GM04504 (cell line): ENCODE measurements around the gene GALM.
A peak's percentile ranks its signal among the peaks of the same experiment; 100 is the strongest.
"Not testable (repeated sequence)": the region's sequence is repeated elsewhere in the genome, so short reads cannot be mapped to it uniquely, and the experiment has no call there.

Experiments used
- DNase-seq: peaks from one replicate; pipeline ENCODE4 v3.0.0-alpha.2; 2012; ENCODE audit warnings: low read depth

Gene GALM

DNA sequence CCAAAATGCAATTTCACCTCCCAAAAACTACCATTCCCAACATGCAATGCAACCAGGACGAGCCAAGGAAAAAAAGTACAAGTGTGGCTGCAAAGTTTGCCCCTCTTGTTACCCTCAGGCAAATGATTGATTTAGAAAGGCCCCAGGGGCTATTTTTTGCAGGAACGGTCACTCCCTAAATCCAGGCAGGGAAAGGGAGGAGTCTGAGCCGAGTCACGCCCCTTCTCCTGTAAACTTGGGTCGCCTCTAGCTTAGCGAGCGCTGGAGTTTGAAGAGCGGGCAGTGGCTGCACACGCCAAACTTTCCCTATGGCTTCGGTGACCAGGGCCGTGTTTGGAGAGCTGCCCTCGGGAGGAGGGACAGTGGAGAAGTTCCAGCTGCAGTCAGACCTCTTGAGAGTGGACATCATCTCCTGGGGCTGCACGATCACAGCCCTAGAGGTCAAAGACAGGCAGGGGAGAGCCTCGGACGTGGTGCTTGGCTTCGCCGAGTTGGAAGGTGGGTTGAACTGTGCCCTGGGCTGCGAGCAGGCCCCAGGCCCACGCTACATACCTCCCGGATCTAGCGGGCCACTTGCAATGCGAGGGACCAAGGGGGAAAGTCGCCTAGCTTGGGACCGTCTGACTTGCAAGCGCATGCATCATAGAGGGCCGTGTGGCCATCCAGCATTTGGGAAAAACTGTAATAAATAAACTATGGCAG lies at the start of gene GALM:
Gene GALM (plus strand): TSS at position 261 of the 702 bp plus-strand sequence. CDS start 48 bp downstream, at position 309.
- DNase-seq = peak; percentile 88

GRCh38 chr2:38617301-38617700 lies 48.6 kb upstream of the GALM start:
- no peak for DNase-seq

DNA sequence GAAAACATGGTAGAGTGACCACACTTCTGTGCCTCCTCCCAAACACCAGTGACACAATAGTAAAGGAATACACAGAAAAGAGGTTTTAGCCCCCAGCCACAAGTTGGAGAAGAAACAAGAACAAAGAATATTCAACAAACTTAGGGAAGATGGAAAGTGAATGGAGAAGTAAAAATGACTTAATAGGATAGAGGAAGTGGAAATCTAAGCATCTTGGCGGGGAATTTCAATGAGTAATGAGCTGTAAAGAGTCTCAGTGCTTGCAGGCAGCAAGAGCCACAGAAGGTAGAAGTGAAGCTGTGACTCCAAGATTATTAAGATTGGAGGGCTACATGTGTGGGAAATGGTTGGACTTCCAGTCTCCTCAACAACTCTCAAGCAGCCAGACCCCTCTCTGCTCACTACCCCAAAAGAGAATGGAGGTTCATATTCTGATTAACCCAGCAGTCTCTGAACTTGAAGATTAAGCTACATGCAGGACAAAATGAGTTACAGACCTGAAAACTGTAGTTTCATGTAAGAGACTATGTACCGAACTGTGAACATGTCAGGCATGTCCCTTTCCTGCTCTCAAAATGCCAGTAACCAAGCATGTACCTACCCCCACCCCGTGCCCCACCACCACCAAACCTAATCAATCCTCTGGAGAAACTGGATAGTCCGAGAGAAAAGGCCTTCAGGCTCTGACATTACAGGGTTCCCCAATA lies 46.3 kb upstream of the GALM start:
- DNase-seq = no peak

GRCh38 chr2:38620282-38620977 lies 45.5 kb upstream of the GALM start:
- no peak for DNase-seq

DNA sequence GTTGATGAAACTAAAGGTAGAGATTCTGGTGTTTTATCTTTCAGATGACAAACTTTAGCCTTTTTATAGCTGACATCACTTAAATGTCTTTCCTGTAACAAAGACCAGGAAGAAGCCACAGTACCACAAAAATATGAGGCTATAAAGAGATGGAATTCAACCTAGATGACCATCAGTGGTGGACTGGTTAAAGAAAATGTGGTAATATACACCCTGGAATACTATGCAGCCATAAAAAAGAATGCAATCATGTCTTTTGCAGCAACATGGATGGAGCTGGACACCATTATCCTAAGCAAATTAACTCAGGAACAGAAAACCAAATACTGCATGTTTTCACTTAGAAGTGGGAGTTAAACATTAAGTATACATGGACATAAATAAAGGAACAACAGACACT lies 44.9 kb upstream of the GALM start:
- DNase-seq = no peak

- no peak for DNase-seq
Observed at GRCh38 chr2:38622210-38622609, 43.7 kb upstream of the GALM start.

- no peak for DNase-seq
Observed at GRCh38 chr2:38626326-38627035, 39.4 kb upstream of the GALM start.

DNA sequence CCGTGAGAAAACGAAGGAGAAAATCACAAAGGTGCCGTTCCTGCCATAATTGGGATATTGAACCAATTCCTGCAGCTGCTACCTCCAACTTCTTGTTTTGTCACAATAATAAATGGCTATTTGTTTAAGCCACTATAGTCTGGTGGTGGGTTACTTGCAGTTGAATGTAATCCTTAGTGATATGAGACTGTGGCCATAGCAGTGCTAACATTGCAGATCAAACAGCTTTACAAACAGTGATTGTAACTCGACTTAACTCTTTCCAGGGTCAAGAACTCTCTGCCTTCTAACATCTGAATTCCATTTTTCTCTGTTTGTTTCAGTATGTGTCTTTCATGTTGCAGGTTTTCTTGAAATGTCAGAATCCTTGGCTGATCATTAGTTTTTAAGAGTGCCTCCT lies 38.5 kb upstream of the GALM start:
- DNase-seq = no peak

GRCh38 chr2:38629684-38630083 lies 36.2 kb upstream of the GALM start:
- no peak for DNase-seq

GRCh38 chr2:38631976-38632375 lies 33.9 kb upstream of the GALM start:
- DNase-seq = no peak

- no peak for DNase-seq
Observed at GRCh38 chr2:38632980-38633379, 32.9 kb upstream of the GALM start.

GRCh38 chr2:38633895-38634294 lies 32.0 kb upstream of the GALM start:
- DNase-seq = no peak

DNA sequence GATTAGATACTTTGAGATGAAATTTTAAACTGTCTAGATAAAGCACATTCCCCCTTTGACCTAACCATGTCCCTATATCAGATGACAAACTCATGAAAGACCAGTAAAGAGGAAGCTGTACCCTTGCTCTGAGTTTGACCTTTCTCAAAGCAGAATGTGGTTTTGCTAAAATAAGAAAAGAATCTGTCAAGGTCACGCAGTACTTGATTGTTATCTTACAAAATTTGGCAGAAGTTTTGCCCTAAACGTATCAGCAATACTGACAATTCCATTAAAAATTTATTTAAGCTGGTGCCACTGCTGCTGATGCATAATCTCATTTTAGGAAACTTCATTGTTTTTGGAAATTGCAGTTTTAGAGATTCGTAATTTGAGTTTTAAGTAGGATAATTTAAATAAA lies 31.2 kb upstream of the GALM start:
- DNase-seq = no peak

DNA sequence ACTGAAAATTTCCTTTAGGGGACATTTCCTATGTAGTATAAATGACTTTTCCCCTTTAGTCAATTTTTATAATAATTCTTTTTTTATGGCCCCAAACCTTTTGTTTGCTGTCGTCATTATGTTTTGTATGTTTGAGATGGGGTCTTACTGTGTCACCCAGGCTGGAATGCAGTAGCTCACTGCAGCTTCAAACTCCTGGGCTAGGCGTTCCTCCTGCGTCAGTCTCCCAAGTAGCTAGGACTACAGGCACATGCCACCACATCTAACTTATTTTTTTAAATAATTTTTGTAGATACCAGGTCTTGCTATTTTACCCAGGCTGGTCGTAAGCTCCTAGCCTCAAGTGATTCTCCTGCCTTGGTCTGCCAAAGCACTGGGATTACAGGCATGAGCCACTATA lies 30.8 kb upstream of the GALM start:
- DNase-seq = no peak

DNA sequence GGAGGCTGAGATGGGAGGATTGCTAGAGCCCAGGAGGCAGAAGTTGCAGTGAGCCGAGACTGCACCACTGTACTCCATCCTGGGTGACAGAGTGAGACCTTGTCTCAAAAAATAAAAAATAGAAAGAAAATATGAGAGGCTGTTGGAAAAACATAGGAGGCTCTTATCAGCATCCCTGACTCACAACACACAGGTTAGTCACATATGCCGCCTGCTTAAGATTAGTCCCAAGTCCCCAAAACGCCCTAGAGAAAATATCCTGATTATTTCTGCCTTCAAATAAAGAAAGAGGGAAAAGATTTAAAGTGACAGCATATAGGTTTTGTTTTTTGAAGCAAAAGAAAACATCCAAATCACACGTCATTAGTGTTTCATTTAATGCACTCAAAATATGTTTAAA lies 29.8 kb upstream of the GALM start:
- no peak for DNase-seq

GRCh38 chr2:38642373-38643017 lies 23.4 kb upstream of the GALM start:
- not testable (repeated sequence) for DNase-seq

DNA sequence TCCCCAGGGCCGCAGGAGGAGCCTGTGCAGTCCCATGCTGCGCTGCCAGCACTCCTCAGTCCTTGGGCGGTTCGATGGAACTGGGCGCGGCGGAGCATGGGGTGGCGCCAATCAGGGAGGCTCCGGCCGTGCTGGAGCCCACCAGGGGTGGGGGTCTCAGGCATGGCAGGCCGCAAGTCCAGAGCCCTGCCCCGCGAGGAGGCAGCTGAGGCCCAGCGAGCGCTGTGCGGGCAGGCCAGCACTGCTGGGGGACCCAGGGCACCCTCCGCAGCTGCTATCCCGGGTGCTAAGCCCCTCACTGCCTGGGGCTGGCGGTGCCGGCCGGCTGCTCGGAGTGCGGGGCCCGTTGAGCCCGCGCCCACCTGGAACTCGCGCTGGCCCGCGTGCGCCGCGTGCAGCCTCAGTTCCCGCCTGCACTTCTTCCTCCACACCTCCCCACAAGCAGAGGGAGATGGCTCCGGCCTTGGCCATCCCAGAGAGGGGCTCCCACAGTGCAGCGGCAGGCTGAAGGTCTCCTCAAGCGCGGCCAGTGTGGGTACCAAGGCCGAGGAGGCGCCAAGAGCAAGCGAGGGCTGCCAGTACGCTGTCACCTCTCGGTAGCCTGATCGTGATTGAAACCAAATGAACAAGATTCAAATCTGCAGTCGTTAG lies 22.8 kb upstream of the GALM start:
- DNase-seq = no peak

GRCh38 chr2:38643683-38644511 lies 22.0 kb upstream of the GALM start:
- DNase-seq = not testable (repeated sequence)

DNA sequence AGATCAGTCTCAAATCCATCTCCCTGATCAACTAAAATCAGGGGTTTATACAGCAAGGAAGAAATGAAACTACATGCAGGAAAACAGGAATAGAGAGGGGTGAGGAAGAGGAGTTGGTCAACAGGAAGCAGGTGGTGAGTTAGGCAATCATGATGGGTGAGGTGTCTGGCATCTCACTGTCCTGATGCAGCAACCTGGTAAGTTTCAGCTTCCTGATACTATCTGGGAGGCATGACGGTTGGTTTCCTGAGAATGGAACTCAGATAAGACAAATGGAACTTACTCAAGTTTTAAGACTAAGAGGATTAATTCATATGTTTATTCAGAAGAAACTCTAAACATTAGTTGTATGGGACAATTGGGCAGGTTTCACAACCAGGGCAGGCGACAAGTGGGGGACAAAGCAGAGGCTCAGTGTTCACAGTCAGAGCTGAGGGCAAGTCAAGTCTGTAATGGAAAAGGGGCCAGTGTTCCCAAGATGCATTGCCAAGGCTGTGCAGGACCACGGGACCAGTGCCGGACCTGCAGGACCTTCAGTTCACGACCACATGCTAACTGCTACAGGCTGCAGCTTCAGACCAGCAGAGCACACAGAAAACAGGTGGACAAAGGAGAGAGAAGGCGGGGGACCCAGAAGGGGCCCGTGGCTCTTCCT lies 17.7 kb upstream of the GALM start:
- DNase-seq = no peak

DNA sequence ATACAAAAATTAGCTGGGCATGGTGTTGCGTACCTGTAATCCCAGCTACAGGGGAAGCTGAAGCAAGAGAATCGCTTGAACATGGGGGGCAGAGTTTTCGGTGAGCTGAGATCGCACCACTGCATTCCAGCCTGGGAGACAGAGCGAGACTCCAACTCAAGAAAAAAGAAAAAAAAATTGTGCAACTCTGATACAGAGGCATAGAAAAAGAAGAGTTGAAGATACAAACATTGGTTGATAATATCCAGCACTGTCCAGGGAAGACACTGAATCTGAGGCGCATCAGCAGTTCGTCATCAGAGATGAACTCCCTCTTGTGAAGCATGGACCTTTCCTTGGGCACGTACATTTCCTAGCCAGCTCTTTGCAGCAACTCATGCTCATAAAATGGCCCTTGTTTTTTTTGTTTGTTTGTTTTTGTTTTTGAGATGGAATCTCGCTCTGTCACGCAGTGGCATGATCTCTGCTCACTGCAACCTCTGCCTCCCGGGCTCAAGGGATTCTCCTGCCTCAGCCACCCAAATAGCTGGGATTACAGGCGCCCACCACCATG lies 16.7 kb upstream of the GALM start:
- DNase-seq = no peak
